WTC11 (cell line): ENCODE data around the gene MASP1. TPM values are rescaled to one million over a fixed set of nuclear protein-coding genes. Genes with fewer than 3 reads are reported as not detected.

Source experiments
- ATAC-seq: fragments of 200-7000 bp; cut with Tn5 transposase; 2 replicates; pipeline ENCODE4 v1.10.0; 2021; ENCODE audit warnings: mild to moderate bottlenecking, moderate library complexity
- CTCF ChIA-PET: fragments of 300-600 bp; sonication (Branson Sonifier 250); formaldehyde crosslinking; loops from one replicate; lab custom pipeline; 2021; ENCODE audit warnings: antibody characterized with exemption; lab: Charles Lee
- POLR2A ChIA-PET: fragments of 350-600 bp; sonication (Branson Sonifier 250); formaldehyde crosslinking; loops from one replicate; lab custom pipeline; 2021; ENCODE audit warnings: antibody characterized with exemption; lab: Charles Lee
- DNase-seq: peaks from one replicate; pipeline ENCODE4 v3.0.0; 2021; ENCODE audit warnings: low spot score
- H3K27ac Mint-ChIP-seq: 2 replicates; pipeline ENCODE4 v1.8.0; 2021; ENCODE audit warnings: mixed read lengths
- H3K27me3 Mint-ChIP-seq: 2 replicates; pipeline ENCODE4 v1.8.0; 2021; ENCODE audit warnings: low read depth, mild to moderate bottlenecking, moderate library complexity, mixed read lengths
- H3K36me3 Mint-ChIP-seq: 2 replicates; pipeline ENCODE4 v1.8.0; 2021; ENCODE audit warnings: mixed read lengths
- H3K4me1 Mint-ChIP-seq: 2 replicates; pipeline ENCODE4 v1.8.0; 2022; ENCODE audit warnings: mixed read lengths
- H3K4me3 Mint-ChIP-seq: 2 replicates; pipeline ENCODE4 v1.8.0; 2021; ENCODE audit warnings: mild to moderate bottlenecking, moderate library complexity, mixed read lengths
- H3K9me3 Mint-ChIP-seq: 2 replicates; pipeline ENCODE4 v1.8.0; 2021; ENCODE audit warnings: mixed read lengths
- CREM ChIP-seq: sonication (generic); formaldehyde crosslinking; IDR thresholded peaks from 2 replicates; pipeline ENCODE4 v1.8.1; 2022; ENCODE audit warnings: mild to moderate bottlenecking, missing genetic modification reagents, moderate library complexity
- EMX1 ChIP-seq: fragments of 250-450 bp; sonication (Bioruptor Pico); IDR thresholded peaks from 2 replicates; pipeline ENCODE4 v1.8.0; 2021; ENCODE audit warnings: mild to moderate bottlenecking
- ESRRA ChIP-seq: sonication (generic); formaldehyde crosslinking; IDR thresholded peaks from 2 replicates; pipeline ENCODE4 v1.8.1; 2022; ENCODE audit warnings: mild to moderate bottlenecking, missing genetic modification reagents, borderline replicate concordance
- ETV6 ChIP-seq: sonication (generic); formaldehyde crosslinking; IDR thresholded peaks from 2 replicates; pipeline ENCODE4 v1.8.1; 2022; ENCODE audit warnings: mild to moderate bottlenecking, missing genetic modification reagents
- OVOL2 ChIP-seq: fragments of 250-450 bp; sonication (Bioruptor Pico); IDR thresholded peaks from 2 replicates; pipeline ENCODE4 v1.9.0; 2021; ENCODE audit warnings: mild to moderate bottlenecking, borderline replicate concordance
- PRRX2 ChIP-seq: fragments of 250-450 bp; sonication (Bioruptor Pico); IDR thresholded peaks from 2 replicates; pipeline ENCODE4 v1.8.0; 2021; ENCODE audit warnings: mild to moderate bottlenecking
- TCF7 ChIP-seq: sonication (generic); formaldehyde crosslinking; IDR thresholded peaks from 2 replicates; pipeline ENCODE4 v1.8.0; 2022; ENCODE audit warnings: mild to moderate bottlenecking, low read depth, missing genetic modification reagents, moderate library complexity
- ZNF425 ChIP-seq: fragments of 250-450 bp; sonication (Bioruptor Pico); conservative IDR thresholded peaks from 2 replicates; pipeline ENCODE4 v1.9.0; 2021; ENCODE audit warnings: mild to moderate bottlenecking
- total RNA-seq: library from RNA; stranded (reverse); gene quantifications from 3 replicates; pipeline ENCODE4 v1.2.3, GENCODE V29; 2021
- TF ChIP-seq, protein P1 (sequence below): sonication (generic); formaldehyde crosslinking; IDR thresholded peaks from 2 replicates; pipeline ENCODE4 v1.8.1; 2022; ENCODE audit warnings: mild to moderate bottlenecking, missing genetic modification reagents, moderate library complexity, borderline replicate concordance
- TF ChIP-seq, protein P2 (sequence below): sonication (generic); formaldehyde crosslinking; conservative IDR thresholded peaks from 2 replicates; pipeline ENCODE4 v1.8.1; 2023; ENCODE audit warnings: mild to moderate bottlenecking, low read depth, missing genetic modification reagents, moderate library complexity
- TF ChIP-seq, protein P3 (sequence below): sonication (generic); formaldehyde crosslinking; IDR thresholded peaks from 2 replicates; pipeline ENCODE4 v1.8.1; 2023; ENCODE audit warnings: mild to moderate bottlenecking, missing genetic modification reagents
- TF ChIP-seq, protein P4 (sequence below): sonication (generic); formaldehyde crosslinking; IDR thresholded peaks from 2 replicates; pipeline ENCODE4 v1.8.0; 2022; ENCODE audit warnings: mild to moderate bottlenecking, missing genetic modification reagents
- TF ChIP-seq, protein P5 (sequence below): sonication (generic); formaldehyde crosslinking; conservative IDR thresholded peaks from 2 replicates; pipeline ENCODE4 v1.8.1; 2022; ENCODE audit warnings: mild to moderate bottlenecking, missing genetic modification reagents
- TF ChIP-seq, protein P6 (sequence below): sonication (generic); formaldehyde crosslinking; IDR thresholded peaks from 2 replicates; pipeline ENCODE4 v1.8.1; 2023; ENCODE audit warnings: mild to moderate bottlenecking, moderate library complexity, missing genetic modification reagents

Gene MASP1
- total RNA-seq, 1 experiment from 2014 or later: 2.2 TPM

GRCh38 chr3:187209491-187209890, 82.0 kb downstream of the MASP1 start (continued):
- TF ChIP-seq, protein P1, sequence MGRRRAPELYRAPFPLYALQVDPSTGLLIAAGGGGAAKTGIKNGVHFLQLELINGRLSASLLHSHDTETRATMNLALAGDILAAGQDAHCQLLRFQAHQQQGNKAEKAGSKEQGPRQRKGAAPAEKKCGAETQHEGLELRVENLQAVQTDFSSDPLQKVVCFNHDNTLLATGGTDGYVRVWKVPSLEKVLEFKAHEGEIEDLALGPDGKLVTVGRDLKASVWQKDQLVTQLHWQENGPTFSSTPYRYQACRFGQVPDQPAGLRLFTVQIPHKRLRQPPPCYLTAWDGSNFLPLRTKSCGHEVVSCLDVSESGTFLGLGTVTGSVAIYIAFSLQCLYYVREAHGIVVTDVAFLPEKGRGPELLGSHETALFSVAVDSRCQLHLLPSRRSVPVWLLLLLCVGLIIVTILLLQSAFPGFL (CRISPR knock-in tag): no peak
- TF ChIP-seq ESRRA (CRISPR knock-in tag) (no peak), PRRX2 (CRISPR knock-in tag) (no peak)
- TF ChIP-seq, all 79 proteins: peak for 0

- no peak for ATAC-seq
- no peak overlapping the region for H3K4me3 Mint-ChIP-seq
- H3K36me3 Mint-ChIP-seq: peaks cover 38% of the 10 kb centered on the region
- H3K9me3 Mint-ChIP-seq: peaks cover 56% of the 10 kb centered on the region
- peaks cover 29% of the 10 kb centered on the region for H3K27me3 Mint-ChIP-seq
- CTCF ChIA-PET: interaction anchor here (0.6 kb wide), 1 partner anchor 43 kb away, joined by 3 read pairs; no protein-coding TSS in a partner anchor
- TF ChIP-seq, protein P2, sequence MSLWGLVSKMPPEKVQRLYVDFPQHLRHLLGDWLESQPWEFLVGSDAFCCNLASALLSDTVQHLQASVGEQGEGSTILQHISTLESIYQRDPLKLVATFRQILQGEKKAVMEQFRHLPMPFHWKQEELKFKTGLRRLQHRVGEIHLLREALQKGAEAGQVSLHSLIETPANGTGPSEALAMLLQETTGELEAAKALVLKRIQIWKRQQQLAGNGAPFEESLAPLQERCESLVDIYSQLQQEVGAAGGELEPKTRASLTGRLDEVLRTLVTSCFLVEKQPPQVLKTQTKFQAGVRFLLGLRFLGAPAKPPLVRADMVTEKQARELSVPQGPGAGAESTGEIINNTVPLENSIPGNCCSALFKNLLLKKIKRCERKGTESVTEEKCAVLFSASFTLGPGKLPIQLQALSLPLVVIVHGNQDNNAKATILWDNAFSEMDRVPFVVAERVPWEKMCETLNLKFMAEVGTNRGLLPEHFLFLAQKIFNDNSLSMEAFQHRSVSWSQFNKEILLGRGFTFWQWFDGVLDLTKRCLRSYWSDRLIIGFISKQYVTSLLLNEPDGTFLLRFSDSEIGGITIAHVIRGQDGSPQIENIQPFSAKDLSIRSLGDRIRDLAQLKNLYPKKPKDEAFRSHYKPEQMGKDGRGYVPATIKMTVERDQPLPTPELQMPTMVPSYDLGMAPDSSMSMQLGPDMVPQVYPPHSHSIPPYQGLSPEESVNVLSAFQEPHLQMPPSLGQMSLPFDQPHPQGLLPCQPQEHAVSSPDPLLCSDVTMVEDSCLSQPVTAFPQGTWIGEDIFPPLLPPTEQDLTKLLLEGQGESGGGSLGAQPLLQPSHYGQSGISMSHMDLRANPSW: no peak
- TF ChIP-seq, all 79 proteins: peak for 0
- Mint-ChIP-seq H3K27ac (no peak overlapping the region), H3K4me1 (peaks cover 25% of the 10 kb centered on the region)
- POLR2A ChIA-PET: interaction anchor here (0.6 kb wide), 1 partner anchor 43 kb away, joined by 4 read pairs; no protein-coding TSS in a partner anchor
- DNase-seq: no peak
These were observed 83.4 kb downstream of the MASP1 start for GRCh38 chr3:187208159-187208558.

DNA sequence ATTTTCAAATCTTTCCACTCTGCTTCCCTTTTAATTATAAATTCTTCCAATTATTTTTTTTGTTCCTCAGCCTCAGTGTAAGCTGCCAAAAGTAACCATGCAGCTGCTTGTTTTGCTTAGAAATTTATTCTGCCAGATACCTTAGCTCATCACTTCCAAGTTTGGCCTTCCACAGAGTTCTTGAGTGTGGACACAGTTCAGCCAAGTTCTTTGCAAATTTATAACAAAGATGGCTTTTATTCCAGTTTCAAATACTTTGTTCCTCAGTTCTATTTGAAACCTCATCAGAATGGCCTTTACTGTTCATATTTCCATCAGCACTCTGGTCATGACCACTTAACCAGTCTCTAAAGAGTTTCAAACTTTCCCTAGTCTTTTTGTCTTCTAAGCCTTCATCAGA, 83.9 kb downstream of the MASP1 start:
- TF ChIP-seq, protein P3, sequence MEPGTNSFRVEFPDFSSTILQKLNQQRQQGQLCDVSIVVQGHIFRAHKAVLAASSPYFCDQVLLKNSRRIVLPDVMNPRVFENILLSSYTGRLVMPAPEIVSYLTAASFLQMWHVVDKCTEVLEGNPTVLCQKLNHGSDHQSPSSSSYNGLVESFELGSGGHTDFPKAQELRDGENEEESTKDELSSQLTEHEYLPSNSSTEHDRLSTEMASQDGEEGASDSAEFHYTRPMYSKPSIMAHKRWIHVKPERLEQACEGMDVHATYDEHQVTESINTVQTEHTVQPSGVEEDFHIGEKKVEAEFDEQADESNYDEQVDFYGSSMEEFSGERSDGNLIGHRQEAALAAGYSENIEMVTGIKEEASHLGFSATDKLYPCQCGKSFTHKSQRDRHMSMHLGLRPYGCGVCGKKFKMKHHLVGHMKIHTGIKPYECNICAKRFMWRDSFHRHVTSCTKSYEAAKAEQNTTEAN: no peak
- TF ChIP-seq CREM (CRISPR knock-in tag): no peak
- TF ChIP-seq TCF7 (CRISPR knock-in tag): no peak
- TF ChIP-seq, protein P4, sequence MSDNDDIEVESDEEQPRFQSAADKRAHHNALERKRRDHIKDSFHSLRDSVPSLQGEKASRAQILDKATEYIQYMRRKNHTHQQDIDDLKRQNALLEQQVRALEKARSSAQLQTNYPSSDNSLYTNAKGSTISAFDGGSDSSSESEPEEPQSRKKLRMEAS (CRISPR knock-in tag): no peak
- TF ChIP-seq, all 79 proteins: peak for 0
- ChIA-PET POLR2A (interaction anchor here (0.6 kb wide), 1 partner anchor 42 kb away, joined by 4 read pairs; no protein-coding TSS in a partner anchor), CTCF (no interaction called here)
- Mint-ChIP-seq H3K4me3 (no peak overlapping the region), H3K4me1 (peaks cover 28% of the 10 kb centered on the region), H3K9me3 (peaks cover 56% of the 10 kb centered on the region), H3K27ac (no peak overlapping the region), H3K36me3 (peaks cover 38% of the 10 kb centered on the region), H3K27me3 (peaks cover 29% of the 10 kb centered on the region)
- ATAC-seq (no peak), DNase-seq (no peak)

DNA sequence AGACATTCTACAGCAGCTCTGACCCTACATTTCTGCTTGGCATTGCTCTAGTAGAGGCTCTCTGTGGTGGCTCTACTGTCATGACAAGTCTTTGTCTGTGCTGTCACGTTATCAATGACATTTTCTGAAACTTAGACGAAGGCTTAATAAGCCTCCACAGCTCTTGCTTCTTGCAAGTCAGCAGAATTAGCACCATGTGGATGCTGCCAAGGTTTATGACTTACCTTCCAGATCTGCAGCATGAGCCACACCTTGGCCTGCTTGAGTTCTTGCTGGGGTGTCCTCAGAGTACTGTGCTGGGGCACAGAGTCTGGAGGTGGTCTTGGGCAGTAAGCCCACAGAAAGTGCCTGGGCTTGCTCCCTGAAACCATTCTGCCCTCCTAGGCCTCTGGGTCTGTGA, 84.5 kb downstream of the MASP1 start:
- CTCF ChIA-PET: no interaction called here
- DNase-seq (no peak), ATAC-seq (no peak)
- Mint-ChIP-seq H3K4me3 (no peak overlapping the region), H3K27me3 (peaks cover 29% of the 10 kb centered on the region), H3K36me3 (peaks cover 38% of the 10 kb centered on the region), H3K9me3 (peaks cover 55% of the 10 kb centered on the region), H3K27ac (no peak overlapping the region), H3K4me1 (peaks cover 32% of the 10 kb centered on the region)
- POLR2A ChIA-PET: no interaction called here
- TF ChIP-seq ETV6: no peak
- TF ChIP-seq, protein P5, sequence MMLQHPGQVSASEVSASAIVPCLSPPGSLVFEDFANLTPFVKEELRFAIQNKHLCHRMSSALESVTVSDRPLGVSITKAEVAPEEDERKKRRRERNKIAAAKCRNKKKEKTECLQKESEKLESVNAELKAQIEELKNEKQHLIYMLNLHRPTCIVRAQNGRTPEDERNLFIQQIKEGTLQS (CRISPR knock-in tag): no peak
- no peak for TF ChIP-seq EMX1 (CRISPR knock-in tag)
- TF ChIP-seq, protein P6, sequence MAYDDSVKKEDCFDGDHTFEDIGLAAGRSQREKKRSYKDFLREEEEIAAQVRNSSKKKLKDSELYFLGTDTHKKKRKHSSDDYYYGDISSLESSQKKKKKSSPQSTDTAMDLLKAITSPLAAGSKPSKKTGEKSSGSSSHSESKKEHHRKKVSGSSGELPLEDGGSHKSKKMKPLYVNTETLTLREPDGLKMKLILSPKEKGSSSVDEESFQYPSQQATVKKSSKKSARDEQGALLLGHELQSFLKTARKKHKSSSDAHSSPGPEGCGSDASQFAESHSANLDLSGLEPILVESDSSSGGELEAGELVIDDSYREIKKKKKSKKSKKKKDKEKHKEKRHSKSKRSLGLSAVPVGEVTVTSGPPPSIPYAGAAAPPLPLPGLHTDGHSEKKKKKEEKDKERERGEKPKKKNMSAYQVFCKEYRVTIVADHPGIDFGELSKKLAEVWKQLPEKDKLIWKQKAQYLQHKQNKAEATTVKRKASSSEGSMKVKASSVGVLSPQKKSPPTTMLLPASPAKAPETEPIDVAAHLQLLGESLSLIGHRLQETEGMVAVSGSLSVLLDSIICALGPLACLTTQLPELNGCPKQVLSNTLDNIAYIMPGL (CRISPR knock-in tag): no peak
- no peak for TF ChIP-seq ZNF425 (CRISPR knock-in tag)
- TF ChIP-seq OVOL2: no peak
